ENCODE data around the gene IRGQ.

- TF ChIP-seq CTCF (conservative IDR thresholded peaks at IDR 0.05) (no peak), ZFX (IDR thresholded peaks at IDR 0.05) (no peak)
These were observed 3.8 kb downstream of the IRGQ start for GRCh38 chr19:43591904-43592772.
